ENCODE measurements around the gene TET2.

The TET2 gene

GRCh38 chr4:105145156-105145902 is 1.3 kb upstream of the TET2 start:
- DNase-seq, result no peak

- no peak for DNase-seq
Observed at GRCh38 chr4:105145903-105146275, 787 bp upstream of the TET2 start.

GRCh38 chr4:105147016-105147552 is 408 bp downstream of the TET2 start:
- DNase-seq, result no peak

- no peak for DNase-seq
Observed at GRCh38 chr4:105147553-105148161, 981 bp downstream of the TET2 start.

GRCh38 chr4:105148356-105148755 is 1.7 kb downstream of the TET2 start:
- no peak for DNase-seq

GRCh38 chr4:105148776-105149175 is 2.1 kb downstream of the TET2 start:
- no peak for DNase-seq

- DNase-seq, result no peak
Observed at GRCh38 chr4:105149771-105150170, 3.1 kb downstream of the TET2 start.

GRCh38 chr4:105150503-105150902 is 3.8 kb downstream of the TET2 start:
- no peak for DNase-seq

- DNase-seq, result no peak
Observed at GRCh38 chr4:105153749-105154148, 7.1 kb downstream of the TET2 start.

- DNase-seq, result no peak
Observed at GRCh38 chr4:105154576-105154975, 7.9 kb downstream of the TET2 start.

- no peak for DNase-seq
Observed at GRCh38 chr4:105155426-105155825, 8.8 kb downstream of the TET2 start.

- no peak for DNase-seq
Observed at GRCh38 chr4:105158837-105159236, 12.2 kb downstream of the TET2 start.

- no peak for DNase-seq
Observed at GRCh38 chr4:105162123-105162796, 15.6 kb downstream of the TET2 start.

GRCh38 chr4:105164548-105164947 is 17.9 kb downstream of the TET2 start:
- DNase-seq, result no peak

GRCh38 chr4:105166066-105166465 is 19.4 kb downstream of the TET2 start:
- no peak for DNase-seq

GRCh38 chr4:105170711-105171110 is 24.0 kb downstream of the TET2 start:
- DNase-seq, result no peak

GRCh38 chr4:105171912-105172311 is 25.2 kb downstream of the TET2 start:
- no peak for DNase-seq

- no peak for DNase-seq
Observed at GRCh38 chr4:105174098-105174497, 27.4 kb downstream of the TET2 start.

- no peak for DNase-seq
Observed at GRCh38 chr4:105179539-105180401, 33.1 kb downstream of the TET2 start.

GRCh38 chr4:105181259-105181658 is 34.6 kb downstream of the TET2 start:
- no peak for DNase-seq

GRCh38 chr4:105182211-105182610 is 35.5 kb downstream of the TET2 start:
- DNase-seq, result no peak

GRCh38 chr4:105184316-105184980 is 37.8 kb downstream of the TET2 start:
- DNase-seq, result no peak
